Smooth muscle cell of the brain vasculature (primary cell): ENCODE data around the gene SIAH2.

Experiments used
- DNase-seq: peaks from one replicate; pipeline ENCODE4 v3.0.0-alpha.2; 2012; ENCODE audit warnings: low read depth, low spot score

The SIAH2 gene

DNA sequence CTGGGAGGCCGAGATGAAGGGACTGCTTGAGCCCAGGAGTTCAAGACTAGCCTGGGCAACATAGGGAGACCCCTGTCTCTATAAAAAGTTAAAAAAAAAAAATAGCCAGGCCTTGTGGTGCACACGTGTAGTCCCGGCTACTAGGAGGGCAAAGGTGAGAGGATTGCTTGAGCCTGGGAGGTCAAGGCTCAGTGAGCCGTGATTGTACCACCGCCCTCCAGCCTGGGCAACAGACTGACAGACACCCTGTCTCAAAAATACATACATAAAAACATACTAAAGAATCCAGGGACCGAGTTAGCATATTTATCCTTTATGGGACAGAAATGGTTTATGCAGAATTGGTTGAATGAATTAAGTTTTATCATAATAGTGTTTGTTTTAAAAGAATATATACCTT, 13.7 kb downstream of the SIAH2 start:
- DNase-seq, result no peak

DNA sequence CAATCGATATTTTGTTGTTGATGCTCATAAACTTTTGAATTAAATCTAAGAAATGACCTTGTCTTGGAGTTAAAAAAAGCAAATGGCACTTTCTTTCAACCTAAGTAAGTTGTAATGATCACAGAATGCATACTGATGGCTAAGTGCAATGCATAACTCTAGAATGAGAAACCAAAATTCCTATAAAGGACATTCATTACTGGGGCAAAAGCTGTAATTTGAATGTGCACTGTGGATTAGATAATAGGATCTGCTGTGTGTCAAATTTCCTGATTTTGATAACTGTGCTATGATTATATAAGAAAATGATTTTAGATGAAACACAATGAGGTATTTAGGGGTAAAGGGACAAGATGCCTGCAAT, 14.3 kb downstream of the SIAH2 start:
- no peak for DNase-seq

DNA sequence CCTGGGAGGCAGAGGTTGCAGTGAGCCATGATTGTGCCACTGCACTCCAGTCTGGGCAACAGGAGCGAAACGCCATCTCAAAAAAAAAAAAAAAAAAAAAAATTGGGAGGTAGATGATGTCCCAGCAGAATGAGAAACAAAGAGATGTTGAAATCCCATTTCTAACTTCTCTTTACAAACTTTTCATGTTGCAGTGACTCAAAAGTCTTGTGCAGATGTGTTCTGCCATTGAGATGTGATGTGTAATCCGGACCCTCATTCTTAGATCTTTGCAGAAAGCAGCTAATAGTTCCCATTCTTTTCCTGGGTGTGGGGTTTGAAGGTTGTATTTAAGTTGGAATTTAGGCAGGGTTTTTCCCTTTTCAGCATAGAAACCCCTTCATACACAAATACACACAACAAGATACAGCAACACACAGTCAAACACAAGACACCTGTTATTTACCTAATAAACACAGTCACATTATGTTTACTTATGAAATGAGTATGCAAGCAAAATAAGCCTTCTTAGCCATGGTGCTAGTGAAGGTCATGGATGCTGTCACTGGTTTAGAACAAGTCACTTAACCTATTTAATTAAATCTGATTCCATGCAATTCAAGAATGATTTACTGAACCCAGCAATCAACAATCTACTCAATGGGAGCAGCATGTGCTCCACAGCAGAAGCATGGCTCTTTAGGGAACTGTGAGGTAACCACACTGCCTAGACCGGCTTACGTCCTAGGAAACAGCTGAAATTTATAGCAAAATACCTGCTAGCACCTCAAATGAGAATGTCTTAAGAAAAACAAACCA, 14.9 kb downstream of the SIAH2 start:
- DNase-seq, result no peak

DNA sequence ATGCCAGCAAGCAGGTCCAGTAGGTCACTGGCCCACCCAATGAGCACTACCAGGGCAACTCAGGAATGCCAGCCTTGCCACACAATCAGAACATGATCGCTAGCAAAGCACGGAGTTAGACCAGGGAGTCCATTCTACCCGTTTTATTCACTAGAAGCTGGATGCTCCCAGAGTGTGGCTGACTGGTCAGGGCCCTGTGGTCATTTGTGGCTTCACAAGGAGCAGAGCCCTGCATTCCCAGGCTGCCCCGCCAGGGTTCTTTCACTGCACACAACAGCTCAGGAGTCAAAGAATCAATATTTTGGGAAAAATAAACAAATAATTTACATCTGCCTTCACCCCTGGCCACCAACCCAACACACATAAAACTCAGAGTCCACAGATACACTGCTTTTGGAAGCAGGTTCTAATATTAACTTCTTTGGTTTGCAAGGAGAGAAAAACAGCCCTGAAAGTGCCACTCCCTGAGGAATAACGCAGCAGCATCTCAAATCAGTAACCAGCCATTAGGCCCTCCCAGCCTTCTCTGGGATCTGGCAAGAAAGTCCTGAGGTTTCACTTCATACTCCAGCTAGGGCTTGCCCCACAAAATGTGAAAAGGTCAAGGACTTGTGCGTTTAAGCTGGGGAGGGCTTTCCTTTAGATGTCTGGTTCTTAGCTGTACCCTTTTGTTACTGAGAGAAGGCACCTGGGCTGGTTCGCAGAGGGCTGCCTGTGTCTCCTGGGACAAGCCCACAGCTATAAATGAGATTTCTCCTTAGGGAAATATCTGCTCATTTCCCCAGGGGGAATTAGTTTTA, 16.0 kb downstream of the SIAH2 start:
- no peak for DNase-seq

DNA sequence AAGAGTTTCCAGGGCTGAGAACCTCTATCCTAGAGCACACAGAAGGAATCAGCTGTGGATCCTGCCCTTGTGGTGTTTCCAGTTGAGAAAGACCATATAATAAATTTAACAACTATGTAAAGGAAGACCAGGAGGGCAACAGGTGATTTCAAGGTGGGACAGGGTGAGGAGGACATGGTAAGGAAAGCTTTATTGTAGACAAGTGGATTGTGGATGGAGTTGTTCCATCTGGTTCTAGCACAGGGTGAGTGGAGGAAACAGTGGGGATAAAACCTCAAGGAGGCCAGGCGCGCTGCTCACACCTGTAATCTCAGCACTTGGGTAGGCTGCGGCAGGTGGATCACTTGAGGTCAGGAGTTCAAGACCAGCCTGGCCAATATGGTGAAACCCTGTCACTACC, 17.1 kb downstream of the SIAH2 start:
- DNase-seq, result no peak

DNA sequence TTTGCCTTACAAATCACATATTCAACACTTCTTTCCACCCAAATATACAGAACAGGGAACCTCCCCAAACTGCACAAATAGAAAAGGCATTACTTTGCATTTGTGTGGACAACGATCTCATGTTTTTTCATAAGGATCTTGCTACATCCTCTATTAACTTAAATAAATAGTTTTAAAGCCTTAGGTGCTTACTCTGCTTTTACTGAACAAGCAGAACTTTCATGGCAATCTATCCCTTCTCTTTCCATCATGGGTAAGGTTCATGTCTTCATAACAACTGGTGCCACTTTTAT, 18.1 kb downstream of the SIAH2 start:
- DNase-seq, result no peak

DNA sequence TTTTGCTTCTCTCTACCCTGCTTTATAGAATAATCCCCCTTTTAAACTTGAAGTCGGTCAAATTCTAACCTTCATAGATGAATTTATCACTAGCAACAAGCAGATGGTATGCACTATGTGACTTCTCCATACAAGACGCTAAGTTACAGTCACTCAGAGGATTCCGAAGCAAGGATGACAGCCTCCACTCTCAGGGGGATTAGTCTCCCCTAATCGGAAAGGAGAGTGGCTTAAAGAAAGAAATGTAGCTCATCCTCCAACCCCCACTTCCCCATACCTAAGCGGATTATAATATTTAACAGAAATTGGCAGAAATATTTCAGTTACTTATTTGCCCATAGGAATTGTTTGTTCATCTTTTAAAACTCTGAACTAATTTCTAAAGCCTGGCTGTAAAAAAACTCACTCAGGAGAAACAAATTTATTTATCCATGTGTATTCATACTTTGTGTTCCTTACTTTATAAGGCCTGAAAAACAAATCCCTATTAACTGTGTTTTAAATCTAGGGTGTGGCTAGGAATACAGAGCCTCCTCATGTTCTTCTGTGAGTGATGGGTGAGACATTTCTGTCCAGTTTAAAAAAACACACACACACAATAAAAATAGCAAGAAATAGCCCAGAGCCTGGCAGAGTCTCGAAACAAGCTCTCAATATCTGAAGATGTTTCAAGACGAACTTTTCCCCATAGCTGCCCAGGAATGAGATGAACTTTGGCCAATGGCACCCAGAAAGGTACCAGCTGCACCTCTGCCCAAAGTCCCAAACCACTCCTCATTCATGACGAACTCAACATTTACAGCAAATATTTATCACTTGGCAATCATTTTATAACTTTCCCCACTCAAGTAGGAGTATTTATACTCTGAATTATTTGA, 18.7 kb downstream of the SIAH2 start:
- no peak for DNase-seq

DNA sequence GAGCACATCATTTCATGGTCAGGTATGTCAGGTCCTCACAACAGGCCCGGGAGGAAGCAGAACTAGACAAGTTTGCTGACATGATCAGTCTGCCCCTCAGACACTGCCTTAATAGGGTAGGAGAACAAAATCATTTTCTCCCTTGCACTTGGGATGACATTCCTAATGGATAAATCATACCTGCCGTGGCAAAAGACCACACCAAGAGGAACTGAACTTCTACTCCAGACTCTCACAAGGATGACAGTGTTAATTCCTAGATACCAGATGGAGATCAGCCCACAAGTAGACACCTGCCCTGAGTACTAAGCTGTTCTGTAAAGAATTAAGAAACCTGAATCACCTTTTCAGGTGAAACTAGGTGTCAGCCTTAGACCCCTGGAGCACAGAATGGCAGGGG, 19.5 kb downstream of the SIAH2 start:
- DNase-seq, result no peak

DNA sequence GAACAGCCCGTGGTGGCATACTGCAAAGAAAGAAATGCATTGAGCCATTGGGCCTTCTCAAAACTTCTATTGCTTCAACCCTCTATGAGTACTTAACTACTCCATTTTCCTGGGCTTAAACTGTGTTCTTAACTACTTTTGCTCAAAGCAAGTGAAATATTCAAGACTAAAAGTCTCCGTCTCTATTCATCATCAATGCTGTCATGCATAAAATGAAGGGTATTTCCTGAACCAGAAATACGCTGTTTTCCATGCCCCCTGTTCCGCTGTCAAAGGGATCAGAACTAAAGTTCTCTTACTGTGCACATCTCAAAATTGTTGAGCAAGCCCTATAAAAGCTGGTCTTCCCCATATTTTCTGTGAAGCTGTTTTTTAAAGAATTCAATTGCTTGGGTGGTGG, 20.3 kb downstream of the SIAH2 start:
- no peak for DNase-seq

DNA sequence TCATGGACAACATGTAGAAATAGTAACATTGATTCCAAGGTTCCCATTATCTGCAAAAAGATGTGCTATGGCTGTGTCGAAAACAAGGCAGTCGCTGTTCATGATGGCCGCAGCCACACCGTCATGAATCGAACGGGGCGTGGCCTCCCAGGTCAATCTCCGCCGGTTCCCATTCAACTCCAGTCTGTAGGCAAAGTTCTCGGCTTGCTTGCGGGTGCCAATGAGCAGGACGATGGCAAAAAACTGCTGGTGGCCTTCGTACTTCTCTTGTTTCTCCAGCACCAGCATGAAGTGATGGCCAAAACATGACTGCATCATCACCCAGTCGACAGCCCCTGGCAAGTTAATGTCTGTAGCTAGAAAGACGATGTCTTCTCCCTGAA, 20.8 kb downstream of the SIAH2 start:
- DNase-seq, result no peak

DNA sequence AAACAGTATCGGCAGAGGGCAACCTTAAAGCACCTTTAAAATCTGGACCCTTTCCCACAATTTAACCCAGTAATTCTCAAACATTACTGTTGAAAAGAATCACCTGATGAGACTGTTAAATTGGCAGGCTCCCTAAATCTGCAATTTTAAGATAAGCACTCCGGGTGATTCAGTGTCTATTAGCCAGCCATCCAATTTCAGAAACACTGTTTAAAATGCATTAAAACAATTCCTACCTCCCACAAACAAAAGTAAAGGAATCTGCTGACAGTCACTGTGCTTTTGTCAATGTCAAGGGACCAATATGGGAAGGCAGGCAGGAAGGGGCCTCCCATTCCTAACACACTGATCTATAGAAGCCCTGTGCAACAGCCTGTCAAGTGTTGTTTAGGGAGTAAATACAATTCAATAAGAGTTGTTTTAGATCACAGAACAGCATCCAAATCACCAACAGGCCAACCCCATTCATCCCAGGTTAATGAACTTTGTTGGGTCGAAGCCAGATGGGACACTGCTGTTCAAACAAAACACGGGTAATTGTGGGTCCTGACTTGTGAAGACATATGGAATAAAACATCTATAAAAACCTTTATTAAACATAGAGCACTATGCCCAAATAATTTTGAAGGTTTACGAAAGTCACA, 21.4 kb downstream of the SIAH2 start:
- no peak for DNase-seq

DNA sequence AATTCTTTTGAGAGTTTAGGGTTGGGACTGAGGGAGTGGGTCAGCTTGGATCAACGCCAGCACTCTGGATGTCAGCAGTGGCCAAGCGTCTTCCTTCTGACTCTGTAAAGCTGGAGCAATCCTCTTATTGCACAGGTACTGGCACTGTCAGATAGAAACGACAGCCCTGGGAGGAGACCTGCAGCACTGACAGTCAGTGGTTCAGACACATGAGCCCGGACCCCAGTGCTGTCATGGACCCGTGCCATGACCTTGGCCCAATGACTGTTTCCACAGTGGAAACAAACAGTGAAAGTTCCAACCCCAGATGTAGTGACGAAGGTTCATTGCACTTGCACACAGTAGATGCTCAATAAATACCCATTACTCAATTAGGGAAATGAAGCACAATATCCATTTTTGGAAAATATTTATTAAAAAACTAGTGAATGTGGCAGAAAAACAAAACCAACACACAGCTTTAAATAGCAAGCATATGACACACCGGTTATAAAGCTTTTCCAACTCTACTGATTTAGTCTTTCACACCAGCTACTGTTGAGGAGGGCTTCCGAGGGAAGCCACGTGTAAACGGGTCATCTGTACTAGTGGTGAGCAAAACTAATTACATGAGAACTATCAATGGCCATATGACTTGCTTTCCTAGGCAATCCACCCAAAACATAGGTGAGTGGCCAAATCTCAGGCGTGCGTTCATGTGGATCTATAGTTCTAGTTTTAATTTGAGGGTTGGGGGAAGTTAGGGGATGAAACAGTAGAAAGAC, 22.1 kb downstream of the SIAH2 start:
- no peak for DNase-seq

DNA sequence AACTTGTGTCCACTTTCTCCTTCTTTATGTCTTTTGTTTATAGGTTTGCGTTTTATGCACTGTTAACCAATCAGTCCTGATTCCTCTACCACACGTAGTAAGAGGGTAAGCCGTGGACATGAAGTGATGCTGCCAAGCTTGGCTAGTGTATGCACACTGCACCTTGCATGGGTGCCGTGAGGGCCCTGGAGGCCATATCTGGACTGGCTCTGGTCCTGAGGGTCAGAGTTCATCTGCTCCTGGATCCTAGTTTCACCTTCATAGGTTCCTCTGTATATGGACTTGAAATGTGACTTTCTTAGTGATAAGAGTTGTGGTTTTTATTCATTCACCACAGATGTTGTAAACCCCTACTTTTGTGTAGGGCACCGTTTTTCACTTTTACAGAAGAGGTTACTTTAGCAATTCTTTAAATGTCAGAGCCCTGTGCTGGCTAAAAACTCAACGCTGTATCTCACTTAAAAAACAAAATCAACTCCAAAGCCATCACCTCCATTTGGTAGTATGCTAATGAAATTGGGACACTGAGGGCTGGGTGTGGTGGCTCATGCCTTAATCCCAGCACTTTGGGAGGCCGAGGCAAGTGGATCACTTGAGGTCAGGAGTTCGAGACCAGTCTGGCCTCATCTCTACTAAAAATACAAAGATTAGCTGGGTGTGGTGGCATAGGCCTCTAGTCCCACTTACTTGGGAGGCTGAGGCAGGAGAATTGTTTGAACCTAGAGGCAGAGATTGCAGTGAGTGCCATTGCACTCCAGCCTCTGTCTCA, 22.9 kb downstream of the SIAH2 start:
- no peak for DNase-seq

DNA sequence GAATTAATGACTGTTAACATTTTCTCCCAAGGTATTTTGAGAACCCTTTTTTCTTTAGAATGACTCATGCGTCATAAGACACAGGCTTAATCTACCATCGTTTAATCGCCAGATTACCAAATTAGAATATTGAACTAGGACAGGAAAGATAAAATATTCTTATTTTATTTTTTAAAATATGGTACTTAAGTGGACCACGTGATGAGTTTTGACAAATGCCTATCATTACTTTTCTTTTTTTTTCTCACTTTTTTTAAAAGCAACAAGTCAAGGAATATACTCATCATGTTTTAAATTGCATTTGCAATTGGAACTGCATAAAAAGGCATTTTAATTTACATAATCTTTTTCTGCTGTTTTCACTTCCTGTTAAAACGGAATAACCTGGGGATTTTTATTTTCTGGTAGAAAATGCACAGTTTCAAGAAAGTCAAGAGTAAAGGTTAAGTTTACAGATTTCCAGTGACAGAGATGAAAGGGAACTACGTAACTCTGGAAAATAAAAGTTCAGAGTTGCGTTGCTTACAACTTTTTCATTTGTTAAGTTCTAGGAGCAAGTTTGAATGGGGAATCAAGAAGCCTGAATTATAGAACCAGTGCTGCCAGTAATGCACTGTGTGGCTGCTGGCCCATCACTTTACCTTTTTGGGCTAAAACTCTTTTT, 23.6 kb downstream of the SIAH2 start:
- no peak for DNase-seq

DNA sequence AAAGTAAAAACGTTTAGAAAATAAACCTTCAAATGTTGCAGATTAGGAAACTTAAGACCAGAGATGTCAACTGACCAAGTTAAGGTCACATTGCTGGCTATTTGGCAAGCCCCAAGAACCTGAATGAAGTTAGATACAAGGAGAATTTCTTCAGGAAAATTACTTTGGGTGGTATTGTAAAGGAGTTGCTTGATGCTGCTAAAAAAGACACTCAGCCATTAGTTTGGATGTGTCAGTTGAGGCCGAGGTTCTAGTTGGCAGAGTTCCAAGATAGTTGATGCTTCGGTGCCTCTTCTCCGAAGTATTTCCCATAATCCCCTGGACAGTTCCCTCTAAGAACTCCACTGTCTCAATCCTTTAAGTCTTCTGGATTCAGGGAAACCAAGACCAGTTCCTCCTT, 24.3 kb downstream of the SIAH2 start:
- no peak for DNase-seq

DNA sequence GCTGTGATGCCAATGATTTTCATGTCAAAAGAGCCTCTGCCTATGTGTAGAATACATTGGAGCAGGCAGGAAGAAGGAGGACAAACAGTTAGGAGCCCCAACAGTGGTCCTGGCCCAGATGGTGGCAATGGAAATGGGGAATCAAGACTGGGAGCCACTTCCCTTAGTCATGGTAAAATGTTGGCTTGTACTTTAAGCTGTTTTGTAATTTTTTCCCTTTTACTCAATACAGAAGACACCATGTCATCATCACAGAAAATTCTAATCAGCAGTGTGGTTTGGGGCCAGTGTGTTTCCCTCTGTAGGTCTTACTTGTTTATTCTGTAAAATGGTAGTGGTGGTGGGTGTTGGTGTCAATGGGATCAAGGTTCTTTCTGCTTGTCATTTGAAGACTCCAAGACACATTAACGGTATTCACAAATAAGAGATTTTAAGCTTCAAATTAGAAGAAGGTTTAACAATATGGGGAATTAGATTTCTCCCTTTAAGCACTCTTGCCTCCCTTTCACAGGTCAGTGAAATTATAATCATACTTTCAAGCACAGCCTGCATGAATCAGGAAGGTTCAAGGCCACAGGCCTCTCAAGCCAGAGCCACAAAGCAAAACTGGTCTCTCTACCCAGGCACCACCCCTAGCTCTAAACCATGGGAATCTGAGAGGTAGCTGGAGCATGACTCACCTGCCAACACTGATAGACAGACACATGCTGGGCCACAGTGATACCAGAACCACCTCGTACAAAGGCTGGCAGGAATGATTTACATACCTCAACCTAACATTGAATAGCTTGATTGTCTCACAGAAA, 24.9 kb downstream of the SIAH2 start:
- no peak for DNase-seq

DNA sequence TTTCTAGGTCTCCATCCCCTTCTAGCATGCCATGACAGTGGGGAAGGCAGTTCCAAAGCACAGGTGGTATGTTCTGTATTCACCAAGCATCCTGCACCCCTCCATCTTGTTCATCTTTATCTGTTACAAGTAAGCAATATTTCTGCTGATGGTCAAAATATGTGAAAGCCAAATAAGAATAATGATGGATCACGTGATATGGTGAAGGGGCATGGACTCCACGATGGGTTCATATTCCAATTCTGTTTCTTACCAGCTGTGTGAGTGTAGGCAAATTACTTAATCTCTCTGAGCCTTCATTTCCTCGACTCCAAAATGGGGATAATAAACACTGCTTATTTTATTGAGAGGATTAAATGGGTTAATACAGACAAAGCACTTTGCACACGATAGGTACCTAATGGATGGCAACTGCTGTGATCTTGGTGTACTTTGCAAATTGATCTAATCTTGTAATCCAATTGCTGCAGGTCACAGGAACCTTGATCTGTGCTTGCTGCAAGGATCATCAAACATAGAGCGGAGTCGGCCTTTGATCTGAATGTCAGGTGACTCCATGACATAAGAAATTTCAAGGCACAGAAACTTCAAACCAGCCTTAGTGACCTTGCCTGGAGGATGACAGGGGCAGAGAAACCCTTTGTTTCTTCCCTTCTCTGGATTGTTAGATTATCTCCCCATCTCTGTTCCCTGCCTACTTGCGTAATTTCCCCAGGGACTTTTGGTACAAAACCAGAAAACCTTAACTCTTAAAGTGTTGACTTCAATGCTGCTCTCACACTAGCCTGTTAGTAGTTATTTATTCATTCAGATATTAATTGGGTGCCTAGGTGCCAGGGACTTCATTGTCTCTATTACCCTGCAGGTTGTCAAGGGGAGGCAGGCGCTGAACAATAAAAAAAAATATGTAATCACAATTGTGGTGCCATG, 25.8 kb downstream of the SIAH2 start:
- no peak for DNase-seq

DNA sequence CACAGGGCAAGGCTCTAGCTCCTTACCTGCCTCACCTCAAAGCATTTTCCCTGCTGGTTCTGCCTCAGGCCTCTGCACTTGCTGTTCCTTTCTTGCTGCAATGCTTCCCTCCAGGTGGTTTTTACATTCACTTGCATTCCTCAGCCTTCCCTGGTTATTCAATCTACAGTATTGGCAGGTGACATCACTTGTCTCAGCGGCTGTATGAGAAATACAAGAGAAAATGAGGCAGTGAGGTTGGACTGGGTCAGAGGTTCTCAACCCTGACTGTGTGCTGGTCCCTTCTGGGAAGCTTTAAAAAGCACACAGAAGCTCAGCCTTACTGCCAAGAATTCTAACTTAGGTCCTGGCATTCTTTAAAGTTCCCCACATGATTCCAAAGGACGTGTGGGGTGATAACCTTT, 26.7 kb downstream of the SIAH2 start:
- DNase-seq, result no peak
